Activated CD8-positive, alpha-beta memory T cell treated with anti-CD3 and anti-CD28 coated beads for 4 hours (primary cell): Measurements from ENCODE around the gene TP53RK.

ENCODE experiments used
- DNase-seq, 2 donors: peaks; one replicate each; pipeline ENCODE4 v3.0.0-alpha.2; 2020; ENCODE audit warnings: low read depth in 2 of 2

The TP53RK gene

DNA sequence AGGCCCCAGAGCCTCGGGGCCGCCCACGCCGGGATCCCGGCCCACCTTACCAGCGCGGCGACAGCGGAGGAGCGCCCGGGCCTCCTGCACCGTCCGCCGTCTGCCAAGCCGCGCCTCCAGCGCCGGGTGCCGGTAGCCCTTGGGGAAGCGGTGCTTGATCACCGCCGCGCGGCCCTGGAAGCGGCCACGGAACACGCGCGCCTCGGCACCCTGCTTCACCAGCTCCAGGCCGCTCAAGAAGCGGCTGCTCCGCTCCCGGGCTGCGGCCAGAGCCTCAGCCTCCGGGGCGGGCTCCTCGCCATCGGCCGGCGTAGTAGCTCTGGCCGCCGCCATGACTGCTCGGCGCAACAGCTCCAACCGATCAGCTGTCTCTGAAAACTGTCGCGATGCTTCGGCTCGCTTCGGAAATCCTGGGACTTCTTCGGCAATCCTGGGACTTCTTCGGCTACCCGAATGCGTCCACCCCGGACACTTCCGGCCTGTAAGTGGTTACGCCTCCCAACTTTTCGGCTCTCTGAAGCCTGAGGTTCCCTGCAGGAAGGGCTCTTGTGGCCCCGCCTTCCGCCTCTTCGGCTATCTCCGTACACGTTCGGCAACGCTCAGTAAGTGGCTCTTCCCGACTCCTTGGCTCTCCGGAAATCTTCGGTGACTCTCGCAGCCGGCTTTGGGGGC is at the start of gene TP53RK:
TSS of gene TP53RK (minus strand) at position 363 of the 672 bp plus-strand sequence. CDS start at position 333, 30 bp downstream.
- peak; percentile 85 to 93 for DNase-seq

DNA sequence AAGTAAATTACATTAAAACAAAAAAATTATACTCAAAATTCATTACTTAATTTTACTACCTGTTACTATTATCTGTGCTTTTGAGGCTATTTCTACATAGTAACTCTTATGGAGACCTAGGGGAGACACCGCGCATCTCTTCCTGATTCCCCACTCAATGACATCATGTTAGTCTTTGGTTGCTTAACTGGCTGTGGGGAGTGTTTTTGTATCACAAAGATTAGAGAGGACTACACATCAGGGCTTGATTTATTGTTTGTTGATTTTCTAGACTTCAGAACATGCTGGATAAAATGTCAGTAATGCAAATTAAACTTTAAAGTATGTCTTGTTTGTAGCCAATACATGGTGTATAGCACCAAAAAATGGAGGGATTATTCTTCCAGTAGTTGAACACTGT is 46.2 kb upstream of the TP53RK start:
- no peak for DNase-seq

DNA sequence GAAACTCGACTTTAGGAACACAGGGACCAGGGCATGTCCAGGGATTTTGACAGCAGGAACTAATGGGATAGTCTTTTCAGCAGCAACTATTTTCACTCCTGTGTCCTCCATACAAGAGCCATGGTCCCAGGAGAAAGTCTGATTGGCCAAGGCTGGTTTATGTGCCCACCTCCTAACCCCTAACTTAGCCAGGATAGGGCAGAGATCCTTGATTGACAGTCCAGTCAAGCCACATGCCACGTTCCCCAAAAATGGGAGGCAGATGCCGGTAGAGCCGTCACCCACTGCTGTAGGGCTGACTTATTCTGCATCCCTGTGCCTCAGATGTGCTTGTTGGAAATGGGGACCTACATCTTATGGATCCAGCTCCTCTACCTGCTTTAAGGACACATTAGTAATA is 42.5 kb upstream of the TP53RK start:
- DNase-seq: no peak

DNA sequence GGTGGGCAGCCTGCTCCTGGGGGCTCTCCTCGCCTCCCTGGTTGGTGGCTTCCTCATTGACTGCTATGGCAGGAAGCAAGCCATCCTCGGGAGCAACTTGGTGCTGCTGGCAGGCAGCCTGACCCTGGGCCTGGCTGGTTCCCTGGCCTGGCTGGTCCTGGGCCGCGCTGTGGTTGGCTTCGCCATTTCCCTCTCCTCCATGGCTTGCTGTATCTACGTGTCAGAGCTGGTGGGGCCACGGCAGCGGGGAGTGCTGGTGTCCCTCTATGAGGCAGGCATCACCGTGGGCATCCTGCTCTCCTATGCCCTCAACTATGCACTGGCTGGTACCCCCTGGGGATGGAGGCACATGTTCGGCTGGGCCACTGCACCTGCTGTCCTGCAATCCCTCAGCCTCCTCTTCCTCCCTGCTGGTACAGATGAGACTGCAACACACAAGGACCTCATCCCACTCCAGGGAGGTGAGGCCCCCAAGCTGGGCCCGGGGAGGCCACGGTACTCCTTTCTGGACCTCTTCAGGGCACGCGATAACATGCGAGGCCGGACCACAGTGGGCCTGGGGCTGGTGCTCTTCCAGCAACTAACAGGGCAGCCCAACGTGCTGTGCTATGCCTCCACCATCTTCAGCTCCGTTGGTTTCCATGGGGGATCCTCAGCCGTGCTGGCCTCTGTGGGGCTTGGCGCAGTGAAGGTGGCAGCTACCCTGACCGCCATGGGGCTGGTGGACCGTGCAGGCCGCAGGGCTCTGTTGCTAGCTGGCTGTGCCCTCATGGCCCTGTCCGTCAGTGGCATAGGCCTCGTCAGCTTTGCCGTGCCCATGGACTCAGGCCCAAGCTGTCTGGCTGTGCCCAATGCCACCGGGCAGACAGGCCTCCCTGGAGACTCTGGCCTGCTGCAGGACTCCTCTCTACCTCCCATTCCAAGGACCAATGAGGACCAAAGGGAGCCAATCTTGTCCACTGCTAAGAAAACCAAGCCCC is 36.2 kb upstream of the TP53RK start:
- no peak for DNase-seq

DNA sequence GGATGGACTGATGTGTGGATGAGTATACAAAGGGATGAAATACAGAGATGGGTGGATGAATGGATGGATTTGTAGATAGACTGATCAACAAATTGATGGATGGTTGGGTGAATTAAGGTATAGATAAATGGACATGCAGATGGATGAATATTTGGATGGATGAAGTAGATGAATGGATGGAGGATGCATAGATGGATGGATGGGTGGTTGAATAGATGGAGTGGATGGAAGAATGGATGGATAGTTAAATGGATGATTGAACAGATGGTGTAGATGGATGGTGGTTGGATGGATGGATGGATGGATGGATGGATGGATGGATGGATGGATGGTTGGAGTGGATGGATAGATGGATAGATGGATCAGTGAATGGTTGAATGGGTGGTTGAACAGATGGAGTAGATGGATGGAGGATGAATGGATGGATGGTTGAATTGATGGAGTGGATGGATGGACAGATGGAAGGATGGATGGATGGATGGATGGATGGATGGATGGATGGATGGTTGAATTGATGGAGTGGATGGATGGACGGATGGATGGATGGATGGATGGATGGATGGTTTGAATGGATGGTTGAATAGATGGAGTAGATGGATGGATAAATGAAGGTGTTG is 35.2 kb upstream of the TP53RK start:
- no peak for DNase-seq

DNA sequence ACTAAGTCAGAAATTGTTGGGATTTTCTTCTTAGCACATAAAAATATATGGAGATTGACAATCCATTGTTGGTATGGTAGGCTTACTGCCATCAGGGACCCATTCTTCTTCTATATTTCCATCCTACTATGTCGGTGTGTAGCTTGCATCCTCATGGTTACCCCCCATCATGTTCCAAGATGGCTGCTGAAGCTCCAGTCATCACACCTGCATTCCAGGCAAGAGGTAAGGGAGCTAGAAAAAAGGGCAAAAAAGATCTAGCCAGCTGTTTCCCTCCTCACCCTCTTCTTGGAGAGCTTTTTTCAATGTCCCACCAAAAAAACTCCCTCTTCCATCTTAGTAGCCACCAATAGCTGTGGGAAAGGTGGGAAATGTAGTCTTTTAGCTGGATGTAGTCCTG is 33.8 kb upstream of the TP53RK start:
- DNase-seq: no peak

DNA sequence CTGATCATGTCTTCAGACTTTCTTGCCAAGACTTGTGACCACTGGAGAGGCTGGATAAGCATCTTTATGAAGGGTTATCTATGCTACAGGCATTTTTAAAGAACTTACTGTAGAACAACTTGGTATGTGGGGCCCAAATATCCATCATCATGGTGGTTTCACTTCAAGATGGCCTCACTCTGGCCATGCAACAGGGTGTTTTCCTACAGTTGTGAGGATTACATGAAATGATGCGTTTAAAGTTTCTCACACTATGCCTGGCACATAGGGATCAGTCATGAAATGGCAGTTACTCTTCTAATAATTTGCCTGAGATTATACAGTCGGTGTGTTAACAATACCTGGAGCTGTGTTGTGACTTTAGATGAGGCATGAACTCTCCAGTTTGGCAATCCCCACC is 33.2 kb upstream of the TP53RK start:
- no peak for DNase-seq

DNA sequence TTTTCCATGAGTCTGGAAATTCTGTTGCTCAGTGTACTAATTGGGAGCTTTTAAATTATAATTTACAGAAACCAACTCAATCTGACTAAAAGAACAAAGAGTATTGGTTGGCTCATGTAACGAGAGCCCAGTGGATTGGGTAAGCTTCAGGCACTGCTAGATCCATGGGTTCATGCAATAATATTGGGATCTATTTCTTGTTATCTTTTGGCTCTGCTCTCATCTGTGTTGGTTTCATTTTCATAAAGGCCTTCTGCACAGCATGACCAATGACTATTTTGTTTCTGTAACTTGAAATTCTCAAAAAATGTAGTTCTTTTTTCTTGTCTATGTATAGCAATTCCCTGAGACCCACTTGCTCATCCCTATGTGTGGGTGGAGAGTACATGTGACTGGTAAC is 32.2 kb upstream of the TP53RK start:
- no peak for DNase-seq

DNA sequence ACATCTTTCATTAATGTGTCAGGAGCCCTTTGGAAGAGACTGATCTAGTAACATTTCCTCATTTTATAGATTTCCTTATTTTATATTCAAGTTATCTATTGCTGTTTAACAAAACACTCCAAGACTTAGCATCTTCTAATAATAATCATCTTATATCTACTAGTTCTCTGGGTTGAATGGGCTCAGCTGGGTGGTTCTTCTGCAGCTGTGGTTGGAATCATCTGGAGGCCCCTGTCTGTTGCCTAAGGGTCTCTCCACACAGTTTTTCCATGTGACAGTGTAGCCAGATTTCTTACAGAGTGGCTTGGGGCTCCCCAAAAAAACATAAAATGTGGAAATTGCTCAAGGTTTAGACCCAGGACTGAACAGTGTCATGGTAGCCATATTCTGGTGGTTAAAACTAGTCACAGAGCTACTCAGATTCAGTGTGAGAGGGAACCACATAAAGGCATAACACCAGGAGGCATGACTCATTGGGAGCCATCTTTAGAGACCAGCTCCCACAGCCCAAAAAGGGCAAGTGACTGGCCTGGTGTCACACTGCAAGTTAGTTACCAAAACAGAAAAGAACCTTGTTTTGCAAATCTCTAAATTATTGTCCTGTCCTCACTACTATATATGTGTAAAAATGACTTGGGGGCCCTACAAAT is 31.7 kb upstream of the TP53RK start:
- DNase-seq: no peak

DNA sequence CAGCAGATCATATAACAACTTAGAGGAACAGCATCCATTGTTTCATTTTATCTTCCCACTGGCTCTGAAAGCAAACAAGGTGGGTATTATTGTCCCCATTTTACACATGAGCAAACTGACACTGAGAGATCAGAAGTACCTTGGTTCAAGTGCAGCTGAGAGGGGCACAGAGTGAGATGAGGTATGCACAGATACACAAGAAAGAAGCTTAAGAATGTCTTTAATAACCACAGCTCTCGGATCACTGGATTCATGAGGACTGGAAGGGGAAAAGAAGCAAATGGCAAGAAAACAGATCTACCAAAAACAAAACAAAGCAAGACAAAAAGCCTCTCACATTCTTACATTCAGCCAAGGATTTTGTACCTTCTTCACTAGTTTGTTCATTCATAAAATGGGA is 30.8 kb upstream of the TP53RK start:
- no peak for DNase-seq

DNA sequence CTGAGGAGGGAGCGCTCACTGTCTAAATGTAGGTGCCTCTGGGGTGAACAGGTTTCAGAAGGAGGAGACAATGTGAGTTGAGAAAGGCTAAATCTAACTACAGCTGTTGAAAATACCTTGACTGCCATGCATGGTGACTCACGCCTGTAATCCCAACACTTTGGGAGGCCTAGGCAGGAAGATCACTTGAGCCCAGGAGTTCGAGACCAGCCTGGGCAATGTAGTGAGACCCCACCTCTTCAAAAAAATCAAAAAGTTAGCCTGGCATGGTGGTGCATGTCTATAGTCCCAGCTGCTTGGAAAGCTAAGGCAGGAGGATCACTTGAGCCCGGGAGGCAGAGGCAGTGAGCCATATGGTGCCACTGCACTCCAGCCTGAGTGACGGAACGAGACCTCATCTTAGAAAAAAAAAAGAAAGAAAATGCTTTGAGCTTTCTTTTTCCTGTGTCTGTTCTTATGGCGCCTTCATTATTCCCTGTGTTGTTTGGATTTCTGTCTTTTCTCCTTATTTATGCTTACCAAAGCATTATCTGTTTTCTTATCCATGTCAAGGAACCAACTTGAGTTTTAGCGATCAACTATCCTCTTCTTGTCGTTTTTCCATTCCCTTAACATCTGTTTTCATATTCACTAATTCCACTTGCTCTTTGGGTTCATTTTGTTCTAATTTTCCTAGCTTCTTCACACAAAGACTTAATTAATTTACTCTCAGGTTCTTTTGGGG is 28.7 kb upstream of the TP53RK start:
- DNase-seq: no peak

DNA sequence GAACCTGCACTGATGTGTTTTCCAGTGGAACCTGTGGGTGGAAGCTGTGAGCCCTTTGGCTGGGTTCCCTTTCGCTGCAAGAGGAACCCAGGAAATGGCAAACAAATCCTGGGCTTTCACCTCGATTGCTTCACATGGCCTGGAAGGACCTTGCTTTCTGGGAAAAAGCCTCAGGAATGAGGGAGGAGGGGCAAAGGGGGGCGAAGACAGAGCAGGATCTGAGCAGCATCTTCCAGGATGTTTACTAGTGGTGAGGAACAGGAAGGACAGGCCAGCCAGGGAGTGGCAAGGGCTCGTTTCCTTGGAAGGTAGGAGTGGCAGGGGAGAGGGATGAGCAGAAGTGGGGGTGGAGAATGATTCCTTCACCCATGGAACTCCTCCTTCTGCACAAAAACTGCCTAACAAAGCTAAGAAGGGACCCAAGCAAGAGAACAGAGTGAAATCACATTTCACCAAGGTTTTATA is 26.1 kb upstream of the TP53RK start:
- no peak for DNase-seq

DNA sequence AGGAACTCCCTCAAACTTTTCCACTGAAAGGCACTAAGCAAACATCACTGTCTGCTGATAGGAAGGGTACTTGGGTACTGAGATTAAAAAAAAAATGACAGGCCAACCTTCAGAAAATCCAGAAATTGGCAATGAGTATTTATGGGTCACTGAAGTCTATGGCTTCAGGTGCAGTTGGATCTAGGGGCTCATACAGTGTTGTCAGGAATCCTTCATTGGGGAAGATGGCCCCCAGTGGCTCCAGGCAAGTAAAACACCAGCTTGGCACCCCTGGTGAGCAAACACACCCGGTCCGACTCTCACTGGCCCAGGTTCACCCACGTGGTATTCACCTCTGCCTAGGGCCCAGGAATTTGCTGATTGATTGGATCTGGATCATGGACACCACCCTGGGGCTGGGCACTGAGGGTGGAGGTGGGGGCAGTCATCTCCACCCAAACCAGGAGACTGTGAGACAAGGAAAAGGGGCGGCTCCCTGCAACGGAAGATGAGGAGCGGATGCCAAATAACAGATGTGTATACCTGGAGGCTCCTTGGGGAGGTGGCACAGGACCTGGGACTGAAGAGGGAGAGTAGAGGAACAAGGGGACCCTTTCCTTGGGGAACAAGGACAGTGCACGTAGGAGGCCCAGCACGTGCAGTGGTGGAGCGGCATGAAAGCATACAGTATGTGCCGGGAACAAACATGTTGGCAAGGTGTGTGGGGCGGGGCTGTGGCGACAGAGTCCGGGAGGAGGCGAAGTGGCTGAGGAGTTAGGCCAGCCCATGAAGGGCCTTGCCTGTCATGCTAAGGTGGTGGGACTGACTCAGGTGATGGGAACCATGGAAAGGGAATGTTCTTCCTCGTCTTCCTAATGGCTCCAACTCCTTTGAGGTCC is 25.0 kb upstream of the TP53RK start:
- DNase-seq: no peak

DNA sequence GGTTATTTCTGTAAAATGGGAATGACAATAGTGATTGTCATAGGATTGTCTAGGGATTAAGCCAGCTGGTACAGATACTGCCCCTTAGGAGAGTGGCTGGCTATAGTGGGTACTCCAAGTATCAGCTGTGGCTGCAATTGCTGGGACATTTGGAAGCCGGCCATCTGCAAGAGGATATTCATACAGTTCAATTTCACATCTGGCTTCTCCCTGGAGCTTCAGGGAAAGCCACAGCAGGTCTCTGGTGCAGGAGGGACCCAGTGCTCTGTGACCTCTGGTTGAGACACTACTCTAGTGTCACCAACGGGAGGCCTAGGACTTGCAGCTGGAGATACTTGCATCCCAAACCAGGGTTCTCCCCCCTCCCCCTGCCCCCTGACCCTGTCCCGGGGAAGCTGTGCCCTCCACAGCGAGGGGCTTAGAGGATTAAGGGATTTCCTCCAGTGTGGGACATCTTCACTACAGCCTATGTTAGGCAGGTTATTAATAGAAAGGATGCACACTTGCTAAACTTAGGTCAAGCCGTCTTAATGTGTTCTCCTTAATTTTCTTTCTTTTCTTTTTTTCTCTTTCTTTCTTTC is 22.9 kb upstream of the TP53RK start:
- no peak for DNase-seq

DNA sequence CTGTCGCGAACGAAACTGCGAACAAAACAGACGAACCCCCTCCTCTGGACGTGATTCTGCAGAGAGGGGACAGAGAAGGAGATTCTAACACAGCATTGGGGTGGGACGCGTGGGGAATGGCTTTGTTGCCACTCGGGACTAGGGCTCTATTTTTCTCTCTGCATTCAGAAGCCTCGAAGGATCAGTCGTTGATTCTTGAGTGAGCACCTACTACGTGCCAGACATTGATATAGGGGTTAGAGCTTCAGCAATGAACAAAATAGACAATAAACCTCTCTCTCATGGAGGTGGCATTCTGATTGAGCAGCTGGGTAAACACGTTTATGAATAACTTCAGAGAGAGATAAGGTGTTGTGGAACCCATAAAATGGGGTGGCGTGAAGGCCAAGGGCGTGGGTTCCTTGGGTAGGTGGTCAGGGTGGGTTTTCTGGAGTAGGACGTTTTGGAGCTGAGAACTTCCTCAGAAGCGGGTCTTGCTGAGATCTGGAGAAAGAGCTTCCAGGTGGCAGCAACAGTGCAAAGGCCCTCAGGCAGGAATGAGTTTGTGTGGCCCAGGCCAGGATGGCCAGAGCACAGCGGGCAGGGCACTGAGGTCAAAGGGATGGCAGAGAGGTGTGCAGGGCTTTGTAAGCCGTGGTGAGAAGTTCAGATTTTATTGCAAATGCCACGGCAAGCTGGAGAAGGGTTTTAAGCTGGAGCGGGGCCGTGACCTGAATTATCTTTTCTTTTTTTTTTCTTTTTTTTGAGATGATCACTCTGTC is 21.1 kb upstream of the TP53RK start:
- no peak for DNase-seq

DNA sequence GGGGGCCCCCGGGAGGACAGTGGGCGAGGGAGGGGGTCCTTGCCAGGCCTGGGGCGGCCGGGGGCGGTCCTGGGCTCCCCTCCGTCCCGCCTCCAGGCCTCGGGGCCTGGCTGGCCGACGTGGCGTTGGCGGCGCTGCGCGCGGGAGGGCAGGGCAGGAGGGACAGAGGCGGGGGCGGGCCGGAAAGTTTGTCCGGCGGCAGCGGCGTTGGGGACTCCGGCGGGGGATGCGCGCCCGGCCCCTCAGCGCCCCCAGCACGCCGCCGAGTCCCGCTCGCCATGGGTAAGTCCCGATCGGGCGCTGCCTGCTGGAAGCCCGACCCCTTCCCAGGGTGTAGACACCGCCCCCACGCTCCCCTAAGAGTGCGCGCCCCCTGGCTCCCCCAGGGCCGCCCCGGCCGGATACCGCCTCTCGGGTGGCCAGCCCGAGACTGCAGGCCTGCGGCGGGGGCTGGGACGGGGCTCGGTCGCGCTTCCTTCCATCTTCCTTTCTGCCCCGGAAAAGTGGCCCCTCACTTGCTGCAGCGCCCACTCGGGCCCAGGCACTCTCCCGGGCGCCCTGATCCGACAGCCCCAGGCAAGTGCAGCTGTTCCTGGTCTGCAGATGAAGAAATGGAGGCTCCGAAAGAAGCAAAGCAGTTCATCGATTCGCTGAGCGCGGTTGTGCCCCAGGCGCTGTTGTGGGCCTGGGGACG is 20.4 kb upstream of the TP53RK start, which contains the start of gene SLC2A10:
TSS of gene SLC2A10 (plus strand) at position 191 of the 694 bp plus-strand sequence. CDS start at position 279, 88 bp downstream.
- DNase-seq: no peak

DNA sequence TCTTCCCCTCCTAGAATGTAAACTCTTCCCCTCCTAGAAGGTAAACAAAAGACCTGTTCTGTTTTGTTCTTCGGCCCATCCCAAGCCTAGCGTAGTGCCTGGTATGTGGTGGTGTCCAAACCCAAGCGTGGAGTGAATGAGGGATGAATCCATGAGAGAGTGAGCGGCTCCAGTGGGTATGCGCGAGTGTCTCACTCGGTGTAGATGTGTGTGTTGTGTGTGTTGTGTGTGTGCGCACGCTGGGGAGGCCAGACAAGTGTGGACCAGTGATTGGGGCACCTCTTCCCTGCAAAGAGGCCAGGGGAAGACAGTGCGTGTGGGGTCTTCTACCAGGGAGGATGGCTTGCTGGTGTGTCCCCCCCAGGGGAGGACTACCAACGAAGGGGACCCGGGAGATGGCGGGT is 19.8 kb upstream of the TP53RK start:
- DNase-seq: no peak

DNA sequence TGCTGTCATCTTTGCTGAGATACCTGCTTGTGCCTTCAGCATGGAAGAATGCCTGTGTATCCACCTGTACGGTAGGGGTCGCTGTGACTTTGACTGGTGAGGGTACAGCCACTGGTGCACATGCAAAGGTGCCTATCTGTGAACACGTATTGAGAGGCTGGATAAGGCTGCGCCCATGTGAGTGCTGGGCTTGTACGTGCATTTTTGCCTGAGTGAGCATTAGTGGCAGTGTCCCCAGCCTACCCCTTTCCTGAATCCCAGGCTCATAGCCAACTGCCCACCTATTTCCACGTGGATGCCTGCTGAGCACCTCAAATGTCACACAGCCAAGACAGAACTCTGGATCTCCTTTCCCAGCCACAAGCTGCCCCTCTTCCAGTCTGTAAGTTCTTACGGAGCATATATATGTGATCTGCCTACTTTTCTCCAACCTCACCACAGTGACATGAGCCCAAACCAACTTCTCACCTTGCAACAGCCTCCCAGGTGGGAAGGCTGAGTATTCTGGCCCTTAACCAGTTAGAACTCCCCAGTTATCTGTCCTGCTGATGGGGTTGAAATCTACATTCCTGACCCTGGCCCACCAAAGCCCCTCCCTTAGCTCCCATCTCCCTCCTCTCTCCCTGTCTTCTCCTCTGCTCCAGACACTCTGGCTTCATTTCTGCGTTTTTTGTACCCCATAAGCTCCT is 19.1 kb upstream of the TP53RK start:
- no peak for DNase-seq
